Measurements from ENCODE around the gene MIPOL1. TPM values are rescaled to one million over a fixed set of nuclear protein-coding genes. Genes with fewer than 3 reads are reported as not detected.

Gene MIPOL1
- total and polyA plus RNA-seq, 2 of the 13 experiments (the other 11 are each of a cell fraction or from before 2014, with no cell fraction given), result 8.6 to 34.2 TPM

DNA sequence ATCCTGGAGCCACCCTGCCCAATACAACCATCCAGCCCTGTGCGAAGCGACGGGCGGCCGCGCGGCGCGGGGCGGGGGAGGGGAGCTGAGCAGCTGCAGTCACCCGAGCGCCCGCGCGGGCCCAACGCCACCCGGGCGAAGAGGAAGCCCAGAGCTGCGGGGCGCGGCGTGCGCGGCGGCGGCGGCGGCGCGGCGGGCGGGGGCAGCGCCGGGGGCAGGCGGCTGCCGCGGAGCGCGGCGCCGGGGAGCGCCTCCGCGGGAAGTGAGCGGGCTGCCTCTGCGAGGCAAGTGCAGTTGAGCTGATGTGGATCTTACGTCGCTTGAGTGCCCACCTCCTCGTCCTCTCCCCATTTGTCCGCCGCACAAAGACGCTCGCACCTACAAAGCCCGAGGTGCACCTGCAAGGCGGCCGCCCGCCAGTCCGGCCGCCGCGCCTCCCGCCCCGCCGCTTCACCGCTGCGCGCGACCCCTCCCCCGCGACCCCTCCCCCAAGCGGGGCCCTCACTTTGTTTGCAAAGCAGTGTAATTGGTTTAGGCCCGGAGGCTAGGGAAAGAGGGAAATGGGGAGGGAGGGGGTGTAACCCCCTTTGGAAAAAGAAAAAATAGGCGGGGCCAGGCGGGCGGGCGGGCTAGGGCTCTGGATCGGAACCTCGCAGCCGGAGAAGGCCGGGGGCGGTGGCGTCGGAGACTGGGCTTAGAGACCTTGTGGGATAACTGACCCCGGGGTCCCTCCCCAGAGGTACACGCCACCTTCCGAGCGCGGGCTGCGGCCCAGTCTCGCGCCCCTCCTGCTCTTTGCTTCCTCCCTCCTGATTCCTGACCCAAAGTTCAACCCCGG lies 397.5 kb downstream of the MIPOL1 start, which contains the start of the genes FOXA1 and TTC6 (continued):
- TF ChIP-seq, protein P1, sequence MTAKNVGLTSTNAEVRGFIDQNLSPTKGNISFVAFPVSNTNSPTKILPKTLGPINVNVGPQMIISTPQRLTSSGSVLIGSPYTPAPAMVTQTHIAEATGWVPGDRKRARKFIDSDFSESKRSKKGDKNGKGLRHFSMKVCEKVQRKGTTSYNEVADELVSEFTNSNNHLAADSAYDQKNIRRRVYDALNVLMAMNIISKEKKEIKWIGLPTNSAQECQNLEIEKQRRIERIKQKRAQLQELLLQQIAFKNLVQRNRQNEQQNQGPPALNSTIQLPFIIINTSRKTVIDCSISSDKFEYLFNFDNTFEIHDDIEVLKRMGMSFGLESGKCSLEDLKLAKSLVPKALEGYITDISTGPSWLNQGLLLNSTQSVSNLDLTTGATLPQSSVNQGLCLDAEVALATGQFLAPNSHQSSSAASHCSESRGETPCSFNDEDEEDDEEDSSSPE (CRISPR knock-in tag; IDR thresholded peaks at IDR 0.05), result peak; percentile 83
- TF ChIP-seq ZFAT (CRISPR knock-in tag; conservative IDR thresholded peaks at IDR 0.05) (no peak; the same call in 1 of the 2 replicates), CBX2 (IDR thresholded peaks at IDR 0.05; ENCODE audit: low read depth, low read length) (no peak), CBX2 (CRISPR knock-in tag; IDR thresholded peaks at IDR 0.05; ENCODE audit: low read depth) (no peak), REPIN1 (CRISPR knock-in tag; IDR thresholded peaks at IDR 0.05; ENCODE audit: borderline replicate concordance, low read depth) (peak; percentile 33), ZBTB42 (CRISPR knock-in tag; IDR thresholded peaks at IDR 0.05) (no peak; the same call in 1 of the 2 replicates), SPEN (CRISPR knock-in tag; IDR thresholded peaks at IDR 0.05; ENCODE audit: low read depth) (peak; percentile 80), MAFF (IDR thresholded peaks at IDR 0.05; ENCODE audit: low read depth, low read length) (no peak), ZFP36L2 (CRISPR knock-in tag; IDR thresholded peaks at IDR 0.05) (no peak), ZKSCAN8 (CRISPR knock-in tag; IDR thresholded peaks at IDR 0.05; ENCODE audit: borderline replicate concordance) (no peak), ZNF335 (CRISPR knock-in tag; IDR thresholded peaks at IDR 0.05) (no peak), STAT5B (CRISPR knock-in tag; IDR thresholded peaks at IDR 0.05) (0 out of 2 replicates have a peak, but pooled peaks have one; percentile 50)
- TF ChIP-seq, protein P2, sequence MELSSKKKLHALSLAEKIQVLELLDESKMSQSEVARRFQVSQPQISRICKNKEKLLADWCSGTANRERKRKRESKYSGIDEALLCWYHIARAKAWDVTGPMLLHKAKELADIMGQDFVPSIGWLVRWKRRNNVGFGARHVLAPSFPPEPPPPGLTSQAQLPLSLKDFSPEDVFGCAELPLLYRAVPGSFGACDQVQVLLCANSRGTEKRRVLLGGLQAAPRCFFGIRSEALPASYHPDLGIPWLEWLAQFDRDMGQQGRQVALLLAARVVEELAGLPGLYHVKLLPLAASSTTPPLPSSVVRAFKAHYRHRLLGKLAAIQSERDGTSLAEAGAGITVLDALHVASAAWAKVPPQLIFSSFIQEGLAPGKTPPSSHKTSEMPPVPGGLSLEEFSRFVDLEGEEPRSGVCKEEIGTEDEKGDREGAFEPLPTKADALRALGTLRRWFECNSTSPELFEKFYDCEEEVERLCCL (CRISPR knock-in tag; IDR thresholded peaks at IDR 0.05; ENCODE audit: borderline replicate concordance), result peak; percentile 21; the same call in 1 of the 2 replicates
- TF ChIP-seq, protein P3, sequence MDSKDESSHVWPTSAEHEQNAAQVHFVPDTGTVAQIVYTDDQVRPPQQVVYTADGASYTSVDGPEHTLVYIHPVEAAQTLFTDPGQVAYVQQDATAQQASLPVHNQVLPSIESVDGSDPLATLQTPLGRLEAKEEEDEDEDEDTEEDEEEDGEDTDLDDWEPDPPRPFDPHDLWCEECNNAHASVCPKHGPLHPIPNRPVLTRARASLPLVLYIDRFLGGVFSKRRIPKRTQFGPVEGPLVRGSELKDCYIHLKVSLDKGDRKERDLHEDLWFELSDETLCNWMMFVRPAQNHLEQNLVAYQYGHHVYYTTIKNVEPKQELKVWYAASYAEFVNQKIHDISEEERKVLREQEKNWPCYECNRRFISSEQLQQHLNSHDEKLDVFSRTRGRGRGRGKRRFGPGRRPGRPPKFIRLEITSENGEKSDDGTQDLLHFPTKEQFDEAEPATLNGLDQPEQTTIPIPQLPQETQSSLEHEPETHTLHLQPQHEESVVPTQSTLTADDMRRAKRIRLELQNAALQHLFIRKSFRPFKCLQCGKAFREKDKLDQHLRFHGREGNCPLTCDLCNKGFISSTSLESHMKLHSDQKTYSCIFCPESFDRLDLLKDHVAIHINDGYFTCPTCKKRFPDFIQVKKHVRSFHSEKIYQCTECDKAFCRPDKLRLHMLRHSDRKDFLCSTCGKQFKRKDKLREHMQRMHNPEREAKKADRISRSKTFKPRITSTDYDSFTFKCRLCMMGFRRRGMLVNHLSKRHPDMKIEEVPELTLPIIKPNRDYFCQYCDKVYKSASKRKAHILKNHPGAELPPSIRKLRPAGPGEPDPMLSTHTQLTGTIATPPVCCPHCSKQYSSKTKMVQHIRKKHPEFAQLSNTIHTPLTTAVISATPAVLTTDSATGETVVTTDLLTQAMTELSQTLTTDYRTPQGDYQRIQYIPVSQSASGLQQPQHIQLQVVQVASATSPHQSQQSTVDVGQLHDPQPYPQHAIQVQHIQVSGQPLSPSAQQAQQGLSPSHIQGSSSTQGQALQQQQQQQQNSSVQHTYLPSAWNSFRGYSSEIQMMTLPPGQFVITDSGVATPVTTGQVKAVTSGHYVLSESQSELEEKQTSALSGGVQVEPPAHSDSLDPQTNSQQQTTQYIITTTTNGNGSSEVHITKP (CRISPR knock-in tag; IDR thresholded peaks at IDR 0.05; ENCODE audit: low read depth), result no peak
- TF ChIP-seq, protein P4, sequence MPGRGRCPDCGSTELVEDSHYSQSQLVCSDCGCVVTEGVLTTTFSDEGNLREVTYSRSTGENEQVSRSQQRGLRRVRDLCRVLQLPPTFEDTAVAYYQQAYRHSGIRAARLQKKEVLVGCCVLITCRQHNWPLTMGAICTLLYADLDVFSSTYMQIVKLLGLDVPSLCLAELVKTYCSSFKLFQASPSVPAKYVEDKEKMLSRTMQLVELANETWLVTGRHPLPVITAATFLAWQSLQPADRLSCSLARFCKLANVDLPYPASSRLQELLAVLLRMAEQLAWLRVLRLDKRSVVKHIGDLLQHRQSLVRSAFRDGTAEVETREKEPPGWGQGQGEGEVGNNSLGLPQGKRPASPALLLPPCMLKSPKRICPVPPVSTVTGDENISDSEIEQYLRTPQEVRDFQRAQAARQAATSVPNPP (CRISPR knock-in tag; IDR thresholded peaks at IDR 0.05), result no peak; the same call in none of the 2 replicates
- TF ChIP-seq, protein P5, sequence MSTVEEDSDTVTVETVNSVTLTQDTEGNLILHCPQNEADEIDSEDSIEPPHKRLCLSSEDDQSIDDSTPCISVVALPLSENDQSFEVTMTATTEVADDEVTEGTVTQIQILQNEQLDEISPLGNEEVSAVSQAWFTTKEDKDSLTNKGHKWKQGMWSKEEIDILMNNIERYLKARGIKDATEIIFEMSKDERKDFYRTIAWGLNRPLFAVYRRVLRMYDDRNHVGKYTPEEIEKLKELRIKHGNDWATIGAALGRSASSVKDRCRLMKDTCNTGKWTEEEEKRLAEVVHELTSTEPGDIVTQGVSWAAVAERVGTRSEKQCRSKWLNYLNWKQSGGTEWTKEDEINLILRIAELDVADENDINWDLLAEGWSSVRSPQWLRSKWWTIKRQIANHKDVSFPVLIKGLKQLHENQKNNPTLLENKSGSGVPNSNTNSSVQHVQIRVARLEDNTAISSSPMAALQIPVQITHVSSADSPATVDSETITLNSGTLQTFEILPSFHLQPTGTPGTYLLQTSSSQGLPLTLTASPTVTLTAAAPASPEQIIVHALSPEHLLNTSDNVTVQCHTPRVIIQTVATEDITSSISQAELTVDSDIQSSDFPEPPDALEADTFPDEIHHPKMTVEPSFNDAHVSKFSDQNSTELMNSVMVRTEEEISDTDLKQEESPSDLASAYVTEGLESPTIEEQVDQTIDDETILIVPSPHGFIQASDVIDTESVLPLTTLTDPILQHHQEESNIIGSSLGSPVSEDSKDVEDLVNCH (CRISPR knock-in tag; IDR thresholded peaks at IDR 0.05), result no peak
- TF ChIP-seq, protein P6, sequence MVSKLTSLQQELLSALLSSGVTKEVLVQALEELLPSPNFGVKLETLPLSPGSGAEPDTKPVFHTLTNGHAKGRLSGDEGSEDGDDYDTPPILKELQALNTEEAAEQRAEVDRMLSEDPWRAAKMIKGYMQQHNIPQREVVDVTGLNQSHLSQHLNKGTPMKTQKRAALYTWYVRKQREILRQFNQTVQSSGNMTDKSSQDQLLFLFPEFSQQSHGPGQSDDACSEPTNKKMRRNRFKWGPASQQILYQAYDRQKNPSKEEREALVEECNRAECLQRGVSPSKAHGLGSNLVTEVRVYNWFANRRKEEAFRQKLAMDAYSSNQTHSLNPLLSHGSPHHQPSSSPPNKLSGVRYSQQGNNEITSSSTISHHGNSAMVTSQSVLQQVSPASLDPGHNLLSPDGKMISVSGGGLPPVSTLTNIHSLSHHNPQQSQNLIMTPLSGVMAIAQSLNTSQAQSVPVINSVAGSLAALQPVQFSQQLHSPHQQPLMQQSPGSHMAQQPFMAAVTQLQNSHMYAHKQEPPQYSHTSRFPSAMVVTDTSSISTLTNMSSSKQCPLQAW (CRISPR knock-in tag; IDR thresholded peaks at IDR 0.05), result no peak
